ENCODE measurements around the gene RASGRF1. TPM values are rescaled to one million over a fixed set of nuclear protein-coding genes. Genes with fewer than 3 reads are reported as not detected.

The RASGRF1 gene
- total and polyA plus RNA-seq, 2 experiments from 2014 or later: 0.05 to 0.24 TPM

- TF ChIP-seq CTCF (conservative IDR thresholded peaks at IDR 0.05; ENCODE audit: low read depth in 2 of 2) (no peak), JUNB (IDR thresholded peaks at IDR 0.05; ENCODE audit: unreplicated experiment) (no peak), EZH2phosphoT487 (IDR thresholded peaks at IDR 0.05; ENCODE audit: unreplicated experiment) (no peak), ZNF114 (CRISPR knock-in tag; IDR thresholded peaks at IDR 0.05) (no peak)
Measured at GRCh38 chr15:78938658-78939488, 151.7 kb downstream of the RASGRF1 start (continued).

- Mint-ChIP-seq H3K27ac (no peak overlapping the region), H3K4me3 (no peak overlapping the region), H3K4me1 (no peaks in the 10 kb centered on the region; the same call in 2 of the 3 replicates), H3K27me3 (ENCODE audit: insufficient read depth, low read depth, poor library complexity) (peaks cover 5% of the 10 kb centered on the region), H3K36me3 (ENCODE audit: low read depth) (no peaks in the 10 kb centered on the region; the same call in 2 of the 3 replicates), H3K9me3 (no peaks in the 10 kb centered on the region)
- no peak overlapping the region for H3K4me3 ChIP-seq
- DNase-seq (ENCODE audit: low spot score): no peak
- ATAC-seq: peak; percentile 31; the same call in 2 of the 3 replicates
- no peaks in the 10 kb centered on the region for H4K20me1 ChIP-seq (replicated peaks; ENCODE audit: insufficient read depth)
- no peaks in the 10 kb centered on the region for H3K79me2 ChIP-seq (replicated peaks; ENCODE audit: insufficient read depth)
- H3K27ac ChIP-seq (ENCODE audit: low read depth): no peak overlapping the region
- no peaks in the 10 kb centered on the region for H3K27me3 ChIP-seq (ENCODE audit: insufficient read depth)
- no peaks in the 10 kb centered on the region for H3F3A ChIP-seq (replicated peaks; ENCODE audit: low read depth)
- no peak overlapping the region for H3K4me2 ChIP-seq
- H3K4me1 ChIP-seq (ENCODE audit: insufficient read depth): no peaks in the 10 kb centered on the region
- H3K9me2 ChIP-seq (ENCODE audit: insufficient read depth): no peaks in the 10 kb centered on the region
- no peaks in the 10 kb centered on the region for H3K36me3 ChIP-seq (ENCODE audit: insufficient read depth)
- no peak overlapping the region for H2AFZ ChIP-seq
- no peak for TF ChIP-seq CTCF (conservative IDR thresholded peaks at IDR 0.05; ENCODE audit: low read depth in 2 of 2)
- no peak for TF ChIP-seq ZNF114 (CRISPR knock-in tag; IDR thresholded peaks at IDR 0.05)
- TF ChIP-seq REST (IDR thresholded peaks at IDR 0.05; ENCODE audit: unreplicated experiment): no peak
- no peak for TF ChIP-seq JUNB (IDR thresholded peaks at IDR 0.05; ENCODE audit: unreplicated experiment)
- TF ChIP-seq ZNF331 (CRISPR knock-in tag; IDR thresholded peaks at IDR 0.05; ENCODE audit: low read depth): no peak
- TF ChIP-seq ZNF462 (CRISPR knock-in tag; IDR thresholded peaks at IDR 0.05): no peak
Measured at GRCh38 chr15:78937132-78937739, 153.3 kb downstream of the RASGRF1 start.

Measured in GM23338 (cell line).